Adrenal gland (tissue), 12 donors: ENCODE results near the gene ZMYND10. TPM values are rescaled to one million over a fixed set of nuclear protein-coding genes. Genes with fewer than 3 reads are reported as not detected.
A peak's percentile ranks its signal among the peaks of the same experiment; 100 is the strongest.
"Not testable (repeated sequence)": the region's sequence is repeated elsewhere in the genome, so short reads cannot be mapped to it uniquely, and the experiment has no call there.

ENCODE experiments used
- DNase-seq, 7 donors: peaks; one replicate each; pipeline ENCODE4 v3.0.0-alpha.2; 2019 to 2020
- H3K27ac ChIP-seq, 5 donors: fragments of 200-600 bp; sonication (generic) in 4 of 5; 1 replicate in 3 of 5; 2 replicates in 2 of 5; pipeline versions ENCODE4 v1.5.1 to v1.8.0; 2016 to 2020; ENCODE audit warnings: mild to moderate bottlenecking in 1 of 5
- H3K27me3 ChIP-seq: fragments of 200-600 bp; 2 replicates; pipeline ENCODE4 v1.8.0; 2021
- H3K36me3 ChIP-seq, 2 donors: fragments of 200-600 bp; replicated peaks in 1 of 2; 1 replicate in 1 of 2; 2 replicates in 1 of 2; pipeline versions ENCODE4 v1.5.1 to v1.8.0; 2018 to 2022
- H3K4me1 ChIP-seq, 2 donors: fragments of 200-600 bp; replicated peaks in 1 of 2; 1 replicate in 1 of 2; 2 replicates in 1 of 2; pipeline versions ENCODE4 v1.5.1 to v1.8.0; 2018 to 2021
- H3K4me3 ChIP-seq, 4 donors: fragments of 200-600 bp; sonication (generic) in 3 of 4; one replicate each; pipeline ENCODE4 v1.5.1; 2016 to 2018
- H3K9me3 ChIP-seq, 3 donors: fragments of 200-600 bp; sonication (generic) in 1 of 3; replicated peaks in 1 of 3; 1 replicate in 2 of 3; 2 replicates in 1 of 3; pipeline versions ENCODE4 v1.5.1 to v1.8.0; 2016 to 2021
- POLR2A ChIP-seq, 2 donors: fragments of 450-650 bp; IDR thresholded peaks; one replicate each; pipeline ENCODE4 v1.6.1; 2017; ENCODE audit warnings: antibody characterized with exemption in 2 of 2, mild to moderate bottlenecking in 2 of 2, moderate library complexity in 1 of 2
- WGBS, 4 donors: extraction: QIAGEN DNeasy Blood & Tissue Kit in 2 of 4; methylation state at CpG; one replicate each; pipeline versions ENCODE4 v1.1.5 to v1.1.7; 2013 to 2017; 5-methylcytosine and 5-hydroxymethylcytosine counted together
- intact Hi-C, 2 donors: fragments of 100-400 bp; cut with DNase I; formaldehyde crosslinking; loops; one replicate each; pipeline versions ENCODE4 v1.14.1 to v1.15.0; 2022 to 2023
- polyA plus RNA-seq, 3 donors: library from polyadenylated mRNA; stranded (reverse); fragments of 200-250 nt in 2 of 3; fragments of 350-450 nt in 1 of 3; fragmentation: Illumina TruSeq in 1 of 3; extraction: RNeasy Lipid Tissue Mini Kit (QIAGEN cat#74804) in 1 of 3; gene quantifications; one replicate each; pipeline ENCODE4 v1.2.3, GENCODE V29; 2013 to 2014
- total RNA-seq, 9 donors: library from RNA; depleted of rRNA in 4 of 9; stranded (reverse); fragments of >200 nt in 4 of 9; fragments of 120-200 nt in 1 of 9; fragmentation: NEBNext Ultra II Directional in 1 of 9; extraction: Animal tissue kit (Norgen Biotek cat#: 25700) in 1 of 9; gene quantifications; one replicate each; pipeline versions ENCODE4 v1.1.0 to v1.2.4, GENCODE V29; 2013 to 2023
- TF ChIP-seq, protein P1 (sequence below), 6 experiments: fragments of 450-650 bp in 4 of 6; fragments of 200-600 bp in 2 of 6; sonication (generic) in 1 of 6; IDR thresholded peaks; 1 replicate in 5 of 6; 2 replicates in 1 of 6; pipeline versions ENCODE4 v1.5.1 to v1.8.0; 2016 to 2021; ENCODE audit warnings: antibody characterized with exemption in 6 of 6, mild to moderate bottlenecking in 2 of 6, moderate library complexity in 1 of 6
- donor health status: healthy with polysubstance abuse.
- donor health status: Bipolar disorder and iron deficiency.
- donor health status: DM: yes; HTN: yes; CAD: no.
- donor health status: DM: no; HTN: no; CAD: no.
- donor health status: DM: no; HTN: no; CAD: no.
- donor health status: DM: yes; HTN: yes; CAD: no.

Gene ZMYND10
- total and polyA plus RNA-seq, 12 donors, result 0.11 to 1.9 (median 0.51) TPM; not detected in 4

GRCh38 chr3:50317300-50317699, 28.2 kb downstream of the ZMYND10 start:
- DNase-seq, result peak in 1 of 7 donors; percentile 33
- Histone ChIP-seq H3K9me3 (no peaks in the 10 kb centered on the region), H3K36me3 (peaks cover 0 to 31% of the 10 kb centered on the region in 2 donors), H3K4me3 (no peak overlapping the region), H3K4me1 (peaks cover 39 to 50% of the 10 kb centered on the region in 2 donors), H3K27ac (peak overlapping the region in 2 of 5 donors; percentile 3 to 19), H3K27me3 (no peaks in the 10 kb centered on the region)
- TF ChIP-seq, protein P1, sequence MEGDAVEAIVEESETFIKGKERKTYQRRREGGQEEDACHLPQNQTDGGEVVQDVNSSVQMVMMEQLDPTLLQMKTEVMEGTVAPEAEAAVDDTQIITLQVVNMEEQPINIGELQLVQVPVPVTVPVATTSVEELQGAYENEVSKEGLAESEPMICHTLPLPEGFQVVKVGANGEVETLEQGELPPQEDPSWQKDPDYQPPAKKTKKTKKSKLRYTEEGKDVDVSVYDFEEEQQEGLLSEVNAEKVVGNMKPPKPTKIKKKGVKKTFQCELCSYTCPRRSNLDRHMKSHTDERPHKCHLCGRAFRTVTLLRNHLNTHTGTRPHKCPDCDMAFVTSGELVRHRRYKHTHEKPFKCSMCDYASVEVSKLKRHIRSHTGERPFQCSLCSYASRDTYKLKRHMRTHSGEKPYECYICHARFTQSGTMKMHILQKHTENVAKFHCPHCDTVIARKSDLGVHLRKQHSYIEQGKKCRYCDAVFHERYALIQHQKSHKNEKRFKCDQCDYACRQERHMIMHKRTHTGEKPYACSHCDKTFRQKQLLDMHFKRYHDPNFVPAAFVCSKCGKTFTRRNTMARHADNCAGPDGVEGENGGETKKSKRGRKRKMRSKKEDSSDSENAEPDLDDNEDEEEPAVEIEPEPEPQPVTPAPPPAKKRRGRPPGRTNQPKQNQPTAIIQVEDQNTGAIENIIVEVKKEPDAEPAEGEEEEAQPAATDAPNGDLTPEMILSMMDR (IDR thresholded peaks at IDR 0.05), result no peak
- TF ChIP-seq POLR2A (IDR thresholded peaks at IDR 0.05), result no peak
- intact Hi-C loops, result no loop called here
- WGBS, 4 donors, result 50 to 79% (median 55%) methylated on average over 2 to 6 of the region's 6 CpGs

DNA sequence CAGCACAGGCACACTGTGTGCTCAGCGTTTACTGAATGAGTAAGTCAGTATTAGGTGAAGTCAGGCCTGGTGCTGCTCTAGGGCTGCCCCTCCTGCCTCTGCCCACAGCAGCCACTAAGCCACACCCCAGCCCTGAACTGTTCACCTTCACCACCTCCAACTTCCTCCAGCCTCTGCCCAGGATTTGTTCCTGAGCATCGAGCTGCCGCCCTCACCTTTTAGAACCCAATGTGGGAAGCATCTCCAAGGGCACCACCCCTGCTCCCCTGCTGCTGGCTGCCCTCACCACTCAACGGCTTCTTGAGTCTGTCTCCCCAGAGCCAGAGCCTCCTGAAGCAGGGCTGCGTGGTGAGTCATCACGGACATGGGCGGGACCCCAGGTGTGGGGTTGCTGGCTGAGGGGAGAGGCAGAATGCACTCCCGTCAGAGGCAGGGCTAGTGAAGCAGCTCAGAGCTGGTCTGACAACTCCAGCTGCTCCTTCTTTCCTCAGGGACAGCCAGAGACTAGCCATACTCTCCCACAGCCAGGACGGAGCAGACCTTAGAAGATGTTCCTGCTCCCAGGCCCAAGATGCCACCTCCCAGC, 28.8 kb downstream of the ZMYND10 start:
- no peaks in the 10 kb centered on the region for H3K9me3 ChIP-seq
- H3K27ac ChIP-seq, result peak overlapping the region in 1 of 5 donors; percentile 3
- H3K36me3 ChIP-seq, result peaks cover 0 to 31% of the 10 kb centered on the region in 2 donors
- peaks cover 33 to 44% of the 10 kb centered on the region in 2 donors for H3K4me1 ChIP-seq
- intact Hi-C loops, result no loop called here
- H3K27me3 ChIP-seq, result no peaks in the 10 kb centered on the region
- WGBS, 4 donors, result 49 to 57% (median 52%) methylated on average over 3 to 9 of the region's 9 CpGs
- DNase-seq, result peak in 2 of 7 donors; percentile 42 to 58
- no peak overlapping the region for H3K4me3 ChIP-seq
- no peak for TF ChIP-seq POLR2A (IDR thresholded peaks at IDR 0.05)
- TF ChIP-seq, protein P1 (IDR thresholded peaks at IDR 0.05), result no peak

- DNase-seq, result no peak
- WGBS, 4 donors, result 96 to 100% (median 98%) methylated on average over 4 of the region's 4 CpGs
These were observed 30.7 kb downstream of the ZMYND10 start for GRCh38 chr3:50314816-50315215.

DNA sequence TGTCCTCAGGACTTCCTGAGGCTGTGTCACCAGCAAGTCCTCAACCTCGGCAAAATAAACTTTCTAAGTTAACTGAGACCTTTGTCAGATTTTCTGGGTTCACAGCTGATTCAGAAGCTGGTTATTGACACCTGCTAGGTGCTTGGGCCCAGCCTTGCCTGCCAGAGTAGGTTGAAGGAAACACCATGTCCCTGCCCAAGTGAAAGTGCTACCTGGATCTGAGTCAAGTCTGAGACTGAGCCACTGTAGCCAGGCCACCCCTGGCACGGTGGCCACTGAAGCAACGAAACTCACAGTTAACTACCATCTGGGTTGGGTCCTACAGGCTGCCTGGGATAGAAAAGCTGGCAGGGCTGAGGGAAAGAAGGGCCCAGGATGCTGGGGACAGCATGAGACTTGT, 31.2 kb downstream of the ZMYND10 start:
- H3K36me3 ChIP-seq, result peaks cover 0 to 25% of the 10 kb centered on the region in 2 donors
- WGBS, 4 donors, result 77 to 88% (median 85%) methylated on average over 3 of the region's 3 CpGs
- H3K27ac ChIP-seq, result no peak overlapping the region
- no peak for DNase-seq
- H3K4me1 ChIP-seq, result peaks cover 24 to 30% of the 10 kb centered on the region in 2 donors
- no peaks in the 10 kb centered on the region for H3K27me3 ChIP-seq
- H3K4me3 ChIP-seq, result no peak overlapping the region
- intact Hi-C loops, result no loop called here
- no peak for TF ChIP-seq POLR2A (IDR thresholded peaks at IDR 0.05)
- TF ChIP-seq, protein P1 (IDR thresholded peaks at IDR 0.05), result no peak
- H3K9me3 ChIP-seq, result no peaks in the 10 kb centered on the region

More at GRCh38 chr3:50314816-50315215, 30.7 kb downstream of the ZMYND10 start:
- no peak for TF ChIP-seq POLR2A (IDR thresholded peaks at IDR 0.05)
- TF ChIP-seq, protein P1 (IDR thresholded peaks at IDR 0.05), result no peak
- Histone ChIP-seq H3K4me3 (no peak overlapping the region), H3K27ac (no peak overlapping the region), H3K4me1 (peaks cover 24 to 35% of the 10 kb centered on the region in 2 donors), H3K27me3 (no peaks in the 10 kb centered on the region), H3K9me3 (no peaks in the 10 kb centered on the region), H3K36me3 (peaks cover 0 to 29% of the 10 kb centered on the region in 2 donors)
- intact Hi-C loops, result no loop called here

DNA sequence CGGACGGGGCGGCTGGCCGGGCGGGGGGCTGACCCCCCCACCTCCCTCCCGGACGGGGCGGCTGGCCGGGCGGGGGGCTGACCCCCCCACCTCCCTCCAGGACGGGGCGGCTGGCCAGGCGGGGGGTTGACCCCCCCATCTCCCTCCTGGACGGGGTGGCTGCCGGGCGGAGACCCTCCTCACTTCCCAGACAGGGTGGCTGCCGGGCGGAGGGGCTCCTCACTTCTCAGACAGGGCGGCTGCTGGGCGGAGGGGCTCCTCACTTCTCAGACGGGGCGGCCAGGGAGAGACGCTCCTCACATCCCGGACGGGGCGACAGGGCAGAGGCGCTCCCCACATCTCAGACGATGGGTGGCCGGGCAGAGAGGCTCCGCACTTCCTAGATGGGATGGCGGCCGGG, 33.5 kb downstream of the ZMYND10 start:
- intact Hi-C loops, H3K27me3 ChIP-seq, DNase-seq, H3K4me1 ChIP-seq, H3K36me3 ChIP-seq, H3K4me3 ChIP-seq, H3K9me3 ChIP-seq, H3K27ac ChIP-seq: not testable (repeated sequence)
- 86 to 93% methylated on average over 15 to 32 of the region's 32 CpGs; no CpG with 5 or more reads in 2 of the 4 donors for WGBS, 4 donors
